ENCODE data around the gene DFFA. TPM values are rescaled to one million over a fixed set of nuclear protein-coding genes. Genes with fewer than 3 reads are reported as not detected.
"Not testable (repeated sequence)": the region's sequence is repeated elsewhere in the genome, so short reads cannot be mapped to it uniquely, and the experiment has no call there.

The DFFA gene
- total RNA-seq, 3 donors from 2014 or later = 19.7 to 22.8 (median 21.3) TPM

- Histone ChIP-seq H3K36me3 (no peaks in the 10 kb centered on the region), H3K9me3 (no peaks in the 10 kb centered on the region), H3K4me3 (peak overlapping the region; percentile 65 to 82 (median 78)), H3K27me3 (no peaks in the 10 kb centered on the region), H3K27ac (peak overlapping the region; percentile 74 to 78), H3K4me1 (peaks cover 0 to 13% of the 10 kb centered on the region in 2 donors)
- peak in 1 of 2 donors; percentile 24 for DNase-seq (ENCODE audit: low spot score in 2 of 2)
- TF ChIP-seq POLR2AphosphoS5 (IDR thresholded peaks at IDR 0.05) (no peak), POLR2A (IDR thresholded peaks at IDR 0.05) (no peak), CTCF (IDR thresholded peaks at IDR 0.05) (no peak)
- intact Hi-C loops (cut with DNase I; ENCODE audit: low total_unique reads) = no loop called here
Measured at GRCh38 chr1:10471411-10472219, 714 bp downstream of the DFFA start.

GRCh38 chr1:10470043-10470442 lies 2.3 kb downstream of the DFFA start:
- Histone ChIP-seq H3K36me3 (no peaks in the 10 kb centered on the region), H3K27me3 (no peaks in the 10 kb centered on the region), H3K27ac (no peak overlapping the region), H3K4me1 (peaks cover 0 to 6% of the 10 kb centered on the region in 2 donors), H3K9me3 (no peaks in the 10 kb centered on the region), H3K4me3 (no peak overlapping the region)
- TF ChIP-seq POLR2A (IDR thresholded peaks at IDR 0.05) (no peak), POLR2AphosphoS5 (IDR thresholded peaks at IDR 0.05) (no peak), CTCF (IDR thresholded peaks at IDR 0.05) (no peak)
- intact Hi-C loops (cut with DNase I; ENCODE audit: low total_unique reads) = no loop called here
- no peak for DNase-seq (ENCODE audit: low spot score in 2 of 2)

- H3K27ac ChIP-seq = no peak overlapping the region
- no peak for DNase-seq (ENCODE audit: low spot score in 2 of 2)
- H3K27me3 ChIP-seq = no peaks in the 10 kb centered on the region
- intact Hi-C loops (cut with DNase I; ENCODE audit: low total_unique reads) = no loop called here
- H3K4me3 ChIP-seq = no peak overlapping the region
- TF ChIP-seq POLR2A (IDR thresholded peaks at IDR 0.05) = no peak
- no peak for TF ChIP-seq POLR2AphosphoS5 (IDR thresholded peaks at IDR 0.05)
- no peak for TF ChIP-seq CTCF (IDR thresholded peaks at IDR 0.05)
- H3K4me1 ChIP-seq = peaks cover 0 to 6% of the 10 kb centered on the region in 2 donors
- H3K36me3 ChIP-seq = no peaks in the 10 kb centered on the region
- H3K9me3 ChIP-seq = no peaks in the 10 kb centered on the region
Measured at GRCh38 chr1:10467078-10467477, 5.3 kb downstream of the DFFA start.

GRCh38 chr1:10459184-10459583 lies 13.1 kb downstream of the DFFA start:
- no peaks in the 10 kb centered on the region for H3K9me3 ChIP-seq
- intact Hi-C loops (cut with DNase I; ENCODE audit: low total_unique reads) = no loop called here
- no peaks in the 10 kb centered on the region for H3K36me3 ChIP-seq
- DNase-seq (ENCODE audit: low spot score in 2 of 2) = no peak
- H3K4me1 ChIP-seq = no peaks in the 10 kb centered on the region
- peak overlapping the region in 1 of 2 donors; percentile 32 for H3K27ac ChIP-seq
- TF ChIP-seq POLR2A (IDR thresholded peaks at IDR 0.05) (no peak), CTCF (IDR thresholded peaks at IDR 0.05) (no peak), POLR2AphosphoS5 (IDR thresholded peaks at IDR 0.05) (no peak)
- no peak overlapping the region for H3K4me3 ChIP-seq
- H3K27me3 ChIP-seq = no peaks in the 10 kb centered on the region

GRCh38 chr1:10457875-10458274 lies 14.5 kb downstream of the DFFA start:
- DNase-seq (ENCODE audit: low spot score in 2 of 2) = no peak
- no peak overlapping the region for H3K4me3 ChIP-seq
- TF ChIP-seq CTCF (IDR thresholded peaks at IDR 0.05) = no peak
- TF ChIP-seq POLR2AphosphoS5 (IDR thresholded peaks at IDR 0.05) = no peak
- TF ChIP-seq POLR2A (IDR thresholded peaks at IDR 0.05) = no peak
- H3K27ac ChIP-seq = no peak overlapping the region
- H3K36me3 ChIP-seq = no peaks in the 10 kb centered on the region
- intact Hi-C loops (cut with DNase I; ENCODE audit: low total_unique reads) = no loop called here
- H3K4me1 ChIP-seq = no peaks in the 10 kb centered on the region
- no peaks in the 10 kb centered on the region for H3K9me3 ChIP-seq
- H3K27me3 ChIP-seq = no peaks in the 10 kb centered on the region

GRCh38 chr1:10457462-10457861 lies 14.9 kb downstream of the DFFA start:
- H3K9me3 ChIP-seq, H3K27ac ChIP-seq, H3K4me3 ChIP-seq: not testable (repeated sequence)

More at GRCh38 chr1:10457462-10457861, 14.9 kb downstream of the DFFA start:
- H3K27me3 ChIP-seq; intact Hi-C loops (cut with DNase I; ENCODE audit: low total_unique reads); H3K36me3 ChIP-seq; H3K4me1 ChIP-seq; DNase-seq (ENCODE audit: low spot score in 2 of 2): not testable (repeated sequence)

All from breast epithelium (tissue), 4 donors.